ENCODE data around the gene MEAF6. TPM values are rescaled to one million over a fixed set of nuclear protein-coding genes. Genes with fewer than 3 reads are reported as not detected.

MEAF6 gene
- total and polyA plus RNA-seq, 2 of the 8 experiments (the other 6 are each of a cell fraction or from before 2014, with no cell fraction given), result 23.0 to 38.8 TPM

- peak overlapping the region; percentile 33 for H3K18ac ChIP-seq (ENCODE audit: extremely low read depth, low read length)
- H2AFZ ChIP-seq (ENCODE audit: low read length), result peak overlapping the region; percentile 96
- no peak for FAIRE-seq
- H4K8ac ChIP-seq (ENCODE audit: extremely low read depth, insufficient read depth, low read length), result no peak overlapping the region
- no peak for DNase-seq (ENCODE audit: low read depth in 1 of 2, low spot score in 2 of 2)
- H3K79me2 ChIP-seq (ENCODE audit: control insufficient read depth in 1 of 2, insufficient read depth in 2 of 2, low read length in 2 of 2), result no peaks in the 10 kb centered on the region
- H4K91ac ChIP-seq (replicated peaks; ENCODE audit: insufficient read length, low read length), result peak overlapping the region; percentile 87
- H3K27me3 ChIP-seq (replicated peaks in 1 of 4; ENCODE audit: control insufficient read depth in 3 of 4, extremely low read depth in 1 of 4, insufficient read depth in 3 of 4, low read length in 3 of 4), result no peaks in the 10 kb centered on the region; a peak in 1 of 7 replicates
- no peaks in the 10 kb centered on the region for H4K20me1 ChIP-seq (replicated peaks in 1 of 2; ENCODE audit: control insufficient read depth in 1 of 2, insufficient read depth in 2 of 2, low read length in 2 of 2)
- POLR2A ChIA-PET (ENCODE audit: partially characterized antibody), result interaction anchor here (3.6 to 4.2 kb wide), 2 partner anchors 22 to 35 kb away, joined by 15 to 21 read pairs; partner anchors contain the start of gene ZC3H12A
- no peaks in the 10 kb centered on the region for H3K9me3 ChIP-seq (ENCODE audit: insufficient read depth in 2 of 2, low read depth in 1 of 2, low read length in 1 of 2)
- H3K79me1 ChIP-seq (ENCODE audit: low read depth, low read length), result no peaks in the 10 kb centered on the region
- no peak overlapping the region for H3K14ac ChIP-seq (ENCODE audit: insufficient read length)
- no peak overlapping the region for H3K23ac ChIP-seq (ENCODE audit: insufficient read length)
- H2BK15ac ChIP-seq (ENCODE audit: low read length), result peak overlapping the region; percentile 97
- peak overlapping the region; percentile 1 for H2BK120ac ChIP-seq (replicated peaks; ENCODE audit: low read depth, low read length)
- peak overlapping the region; percentile 14 for H4K5ac ChIP-seq (ENCODE audit: insufficient read length, low read depth, low read length)
- peak overlapping the region; percentile 35 for H3K56ac ChIP-seq (replicated peaks; ENCODE audit: insufficient read length, low read depth, low read length)
- H3K36me3 ChIP-seq (ENCODE audit: control insufficient read depth in 2 of 4, insufficient read depth in 4 of 4, low read length in 3 of 4), result no peaks in the 10 kb centered on the region
- 61% methylated on average over 6 of the region's 6 CpGs; no CpG with 5 or more reads in 1 of the 2 experiments for WGBS, 2 experiments (ENCODE audit: extremely low coverage in 1 of 2, insufficient coverage in 1 of 2, insufficient read length in 1 of 2, insufficient replicate concordance in 2 of 2, low coverage in 1 of 2, low lambda C conversion rate in 2 of 2, missing lambda C conversion rate in 1 of 2)
- peak overlapping the region; percentile 4; the same call in 1 of the 2 replicates for H2BK12ac ChIP-seq (ENCODE audit: low read depth, low read length)
- H3K4me2 ChIP-seq (ENCODE audit: insufficient read depth in 1 of 2, low read depth in 2 of 2, low read length in 2 of 2), result peak overlapping the region; percentile 20 to 53; a peak in 3 of 4 replicates
- H3K27ac ChIP-seq (ENCODE audit: low read depth, low read length), result no peak overlapping the region
- H3K4me1 ChIP-seq (replicated peaks in 1 of 4; ENCODE audit: control insufficient read depth in 3 of 4, insufficient read depth in 4 of 4, low read length in 3 of 4), result peaks cover 0 to 23% (median 9%) of the 10 kb centered on the region in 4 experiments; a peak in 6 of 7 replicates
- H3K4me3 ChIP-seq (ENCODE audit: extremely low read depth in 1 of 4, insufficient read depth in 2 of 4, low read depth in 3 of 4, low read length in 4 of 4), result peak overlapping the region in 1 of 4 experiments; percentile 28; a peak in 1 of 8 replicates
- H2BK5ac ChIP-seq (ENCODE audit: low read depth, low read length), result peak overlapping the region; percentile 54; the same call in 1 of the 2 replicates
- CTCF ChIA-PET (ENCODE audit: partially characterized antibody), result interaction anchor here (0.6 to 15.0 kb wide), 8 partner anchors 11 to 920 kb away, joined by 3 to 382 read pairs (median 3); partner anchors contain the start of genes MEAF6 and ZC3H12A
- H2AK5ac ChIP-seq (ENCODE audit: low read depth, low read length), result no peak overlapping the region; the same call in 1 of the 2 replicates
- H3K23me2 ChIP-seq (ENCODE audit: low read depth, low read length), result no peaks in the 10 kb centered on the region
- no peak overlapping the region for H3K9ac ChIP-seq (replicated peaks in 1 of 4; ENCODE audit: extremely low read depth in 1 of 4, low read depth in 3 of 4, low read length in 3 of 4)
- H3K4ac ChIP-seq (replicated peaks; ENCODE audit: insufficient read length, low read depth, low read length), result peak overlapping the region; percentile 50
- H2BK20ac ChIP-seq (ENCODE audit: low read length), result peak overlapping the region; percentile 91; the same call in 1 of the 2 replicates
- TF ChIP-seq HDAC6 (IDR thresholded peaks at IDR 0.05; ENCODE audit: low read depth, low read length) (no peak), FOSL1 (IDR thresholded peaks at IDR 0.05; ENCODE audit: insufficient read depth, low read depth, low read length) (no peak), ASH2L (IDR thresholded peaks at IDR 0.05; ENCODE audit: low read length) (no peak), CHD1 (IDR thresholded peaks at IDR 0.05; ENCODE audit: low read depth, low read length) (no peak), SP1 (IDR thresholded peaks at IDR 0.05; ENCODE audit: low read depth, low read length) (no peak), ATF2 (IDR thresholded peaks at IDR 0.05; ENCODE audit: low read length) (no peak), RAD21 (IDR thresholded peaks at IDR 0.05 in 1 of 2, conservative IDR thresholded peaks at IDR 0.05 in 1 of 2; ENCODE audit: low read depth in 2 of 2, low read length in 2 of 2) (no peak), MAX (IDR thresholded peaks at IDR 0.05) (no peak), NANOG (IDR thresholded peaks at IDR 0.05; ENCODE audit: insufficient read depth, low read depth, low read length, poor library complexity, severe bottlenecking) (no peak), SRF (IDR thresholded peaks at IDR 0.05; ENCODE audit: low read depth, low read length) (no peak), NRF1 (IDR thresholded peaks at IDR 0.05; ENCODE audit: low read depth, low read length) (no peak)
Observed at GRCh38 chr1:37452416-37452815, 62.1 kb downstream of the MEAF6 start.
